ENCODE measurements around the gene ARID1B.

ARID1B gene

GRCh38 chr6:156775717-156776116 lies 1.5 kb upstream of the ARID1B start:
- Histone ChIP-seq H3K27ac (ENCODE audit: low read depth, low read length, poor library complexity, severe bottlenecking) (no peak overlapping the region), H3K4me3 (ENCODE audit: low read depth, low read length, poor library complexity, severe bottlenecking) (no peak overlapping the region), H3K9me3 (ENCODE audit: low read length) (no peaks in the 10 kb centered on the region)

GRCh38 chr6:156776470-156776839 lies 723 bp upstream of the ARID1B start:
- H3K9ac ChIP-seq (ENCODE audit: low read length): peak overlapping the region; percentile 96
- no peaks in the 10 kb centered on the region for H3K9me3 ChIP-seq (ENCODE audit: low read length)
- no peaks in the 10 kb centered on the region for H3K9me2 ChIP-seq (ENCODE audit: low read depth, low read length)
- no peaks in the 10 kb centered on the region for H4K20me1 ChIP-seq (ENCODE audit: insufficient read depth, low read length)
- H2AFZ ChIP-seq (ENCODE audit: low read length): no peak overlapping the region
- peaks cover 4% of the 10 kb centered on the region; the same call in 1 of the 2 replicates for H3K36me3 ChIP-seq (ENCODE audit: insufficient read depth, low read length)
- H3K4me2 ChIP-seq (ENCODE audit: low read length): peak overlapping the region; percentile 74
- TF ChIP-seq CTCF (IDR thresholded peaks at IDR 0.05; ENCODE audit: low read length) (peak; percentile 38; the same call in 1 of the 2 replicates), EZH2 (IDR thresholded peaks at IDR 0.05; ENCODE audit: borderline replicate concordance, low read length) (no peak)
- H3K79me2 ChIP-seq (ENCODE audit: insufficient read depth, low read length): peaks cover 19% of the 10 kb centered on the region
- H3K4me3 ChIP-seq (ENCODE audit: low read depth, low read length, poor library complexity, severe bottlenecking): peak overlapping the region; percentile 77
- no peaks in the 10 kb centered on the region for H3F3A ChIP-seq (ENCODE audit: insufficient read depth, low read length)
- peak overlapping the region; percentile 92 for H3K27ac ChIP-seq (ENCODE audit: low read depth, low read length, poor library complexity, severe bottlenecking)
- no peaks in the 10 kb centered on the region for H3K27me3 ChIP-seq (ENCODE audit: insufficient read depth, low read length)
- peaks cover 37% of the 10 kb centered on the region for H3K4me1 ChIP-seq (ENCODE audit: insufficient read depth, low read length, severe bottlenecking)

More at GRCh38 chr6:156775717-156776116, 1.5 kb upstream of the ARID1B start:
- peaks cover 4% of the 10 kb centered on the region; the same call in 1 of the 2 replicates for H3K36me3 ChIP-seq (ENCODE audit: insufficient read depth, low read length)
- no peaks in the 10 kb centered on the region for H4K20me1 ChIP-seq (ENCODE audit: insufficient read depth, low read length)
- H3K4me1 ChIP-seq (ENCODE audit: insufficient read depth, low read length, severe bottlenecking): peaks cover 30% of the 10 kb centered on the region
- no peaks in the 10 kb centered on the region for H3F3A ChIP-seq (ENCODE audit: insufficient read depth, low read length)
- no peaks in the 10 kb centered on the region for H3K27me3 ChIP-seq (ENCODE audit: insufficient read depth, low read length)
- H3K9ac ChIP-seq (ENCODE audit: low read length): no peak overlapping the region
- TF ChIP-seq EZH2 (IDR thresholded peaks at IDR 0.05; ENCODE audit: borderline replicate concordance, low read length) (no peak), CTCF (IDR thresholded peaks at IDR 0.05; ENCODE audit: low read length) (no peak)
- H3K9me2 ChIP-seq (ENCODE audit: low read depth, low read length): no peaks in the 10 kb centered on the region
- H3K4me2 ChIP-seq (ENCODE audit: low read length): no peak overlapping the region
- H2AFZ ChIP-seq (ENCODE audit: low read length): no peak overlapping the region
- H3K79me2 ChIP-seq (ENCODE audit: insufficient read depth, low read length): peaks cover 12% of the 10 kb centered on the region

GRCh38 chr6:156777577-156778453 lies 637 bp downstream of the ARID1B start:
- H3K9me3 ChIP-seq (ENCODE audit: low read length): no peaks in the 10 kb centered on the region
- H3F3A ChIP-seq (ENCODE audit: insufficient read depth, low read length): no peaks in the 10 kb centered on the region
- peaks cover 51% of the 10 kb centered on the region for H3K4me1 ChIP-seq (ENCODE audit: insufficient read depth, low read length, severe bottlenecking)
- no peaks in the 10 kb centered on the region for H3K27me3 ChIP-seq (ENCODE audit: insufficient read depth, low read length)
- no peaks in the 10 kb centered on the region for H4K20me1 ChIP-seq (ENCODE audit: insufficient read depth, low read length)
- H3K79me2 ChIP-seq (ENCODE audit: insufficient read depth, low read length): peaks cover 33% of the 10 kb centered on the region
- H2AFZ ChIP-seq (ENCODE audit: low read length): no peak overlapping the region
- TF ChIP-seq CTCF (IDR thresholded peaks at IDR 0.05; ENCODE audit: low read length) (no peak), EZH2 (IDR thresholded peaks at IDR 0.05; ENCODE audit: borderline replicate concordance, low read length) (no peak)
- H3K9me2 ChIP-seq (ENCODE audit: low read depth, low read length): no peaks in the 10 kb centered on the region
- peak overlapping the region; percentile 92 for H3K27ac ChIP-seq (ENCODE audit: low read depth, low read length, poor library complexity, severe bottlenecking)
- H3K4me2 ChIP-seq (ENCODE audit: low read length): peak overlapping the region; percentile 97
- peak overlapping the region; percentile 96 for H3K9ac ChIP-seq (ENCODE audit: low read length)
- peaks cover 4% of the 10 kb centered on the region; the same call in 1 of the 2 replicates for H3K36me3 ChIP-seq (ENCODE audit: insufficient read depth, low read length)
- peak overlapping the region; percentile 81 for H3K4me3 ChIP-seq (ENCODE audit: low read depth, low read length, poor library complexity, severe bottlenecking)

All from OCI-LY1 (cell line).